Embryonic facial prominence (tissue), 1 donor: ENCODE data around the gene GJA1.

Experiments
- DNase-seq: peaks from one replicate; pipeline ENCODE4 v3.0.0-alpha.2; 2016; ENCODE audit errors: extremely low spot score

The GJA1 gene

GRCh38 chr6:121482751-121483150 lies 47.3 kb downstream of the GJA1 start:
- no peak for DNase-seq

- no peak for DNase-seq
Observed at GRCh38 chr6:121485359-121485811, 49.9 kb downstream of the GJA1 start.

- DNase-seq: no peak
Observed at GRCh38 chr6:121491576-121491975, 56.1 kb downstream of the GJA1 start.

GRCh38 chr6:121492536-121492935 lies 57.1 kb downstream of the GJA1 start:
- no peak for DNase-seq

- DNase-seq: no peak
Observed at GRCh38 chr6:121497970-121498375, 62.5 kb downstream of the GJA1 start.

- no peak for DNase-seq
Observed at GRCh38 chr6:121498481-121499276, 63.2 kb downstream of the GJA1 start.
